Mesodermal cell (in vitro differentiated cells): ENCODE data around the gene IPO8.

Experiments
- H3K27ac ChIP-seq: 2 replicates; pipeline ENCODE4 v1.7.0; 2013; ENCODE audit warnings: mild to moderate bottlenecking, low read depth, low read length, moderate library complexity; ENCODE audit not compliant: severe bottlenecking
- H3K36me3 ChIP-seq: 2 replicates; pipeline ENCODE4 v1.7.1; 2013; ENCODE audit warnings: mild to moderate bottlenecking, low read length, moderate library complexity; ENCODE audit not compliant: control insufficient read depth, insufficient read depth
- H3K4me1 ChIP-seq: one replicate; pipeline ENCODE4 v1.7.1; 2013; ENCODE audit warnings: mild to moderate bottlenecking, low read length; ENCODE audit not compliant: insufficient read depth, control insufficient read depth, poor library complexity, severe bottlenecking
- H3K4me3 ChIP-seq: 2 replicates; pipeline ENCODE4 v1.7.0; 2013; ENCODE audit warnings: low read length, control low read depth, mild to moderate bottlenecking; ENCODE audit not compliant: insufficient read depth, poor library complexity, severe bottlenecking; ENCODE audit errors: extremely low read depth
- H3K9me3 ChIP-seq: 2 replicates; pipeline ENCODE4 v1.7.1; 2013; ENCODE audit warnings: mild to moderate bottlenecking, low read length, moderate library complexity; ENCODE audit not compliant: control insufficient read depth
- WGBS, 2 experiments: methylation state at CpG; one replicate each; pipeline ENCODE4 v1.1.5; 2013; ENCODE audit warnings: missing lambda C conversion rate in 2 of 2; ENCODE audit not compliant: insufficient coverage in 2 of 2; 5-methylcytosine and 5-hydroxymethylcytosine counted together

Gene IPO8

DNA sequence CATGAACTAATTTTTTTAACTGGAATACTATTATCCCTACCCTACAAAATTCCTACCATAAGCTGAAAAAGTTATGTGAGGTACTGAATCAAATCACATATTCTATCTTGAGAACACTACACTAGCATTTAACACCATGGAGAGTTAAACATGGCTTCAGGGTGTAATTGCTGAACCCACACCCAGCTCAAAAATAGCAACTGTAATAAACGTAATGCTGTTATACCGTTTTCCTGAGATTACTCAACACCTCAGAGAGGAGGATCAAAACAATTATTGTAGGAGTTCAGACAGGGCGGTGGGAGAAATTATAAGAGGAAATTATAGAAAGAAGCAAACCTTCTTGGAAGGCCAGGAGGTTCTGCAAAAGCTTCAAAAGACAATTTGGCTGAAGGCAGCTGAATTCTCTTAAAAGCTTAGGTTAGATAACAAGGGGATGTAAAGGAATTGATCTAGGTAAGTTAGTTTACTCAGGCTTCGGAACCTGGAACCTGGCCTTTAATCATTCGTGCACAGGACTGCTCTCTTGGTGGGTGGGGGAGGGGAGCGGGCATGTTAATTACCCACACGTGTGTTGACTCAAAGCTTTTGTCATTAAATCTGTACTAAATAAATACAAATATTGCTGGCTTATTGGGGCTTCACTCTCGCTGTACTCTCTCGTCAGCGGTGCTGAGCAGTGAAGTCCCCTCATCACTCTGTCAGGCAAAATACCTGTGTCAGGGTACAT is 12.1 kb upstream of the IPO8 start:
- Histone ChIP-seq H3K36me3 (peaks cover 49% of the 10 kb centered on the region), H3K4me1 (no peaks in the 10 kb centered on the region), H3K27ac (no peak overlapping the region), H3K9me3 (no peaks in the 10 kb centered on the region), H3K4me3 (no peak overlapping the region)
- WGBS, 2 experiments: 87 to 100% methylated on average over 4 to 5 of the region's 10 CpGs

DNA sequence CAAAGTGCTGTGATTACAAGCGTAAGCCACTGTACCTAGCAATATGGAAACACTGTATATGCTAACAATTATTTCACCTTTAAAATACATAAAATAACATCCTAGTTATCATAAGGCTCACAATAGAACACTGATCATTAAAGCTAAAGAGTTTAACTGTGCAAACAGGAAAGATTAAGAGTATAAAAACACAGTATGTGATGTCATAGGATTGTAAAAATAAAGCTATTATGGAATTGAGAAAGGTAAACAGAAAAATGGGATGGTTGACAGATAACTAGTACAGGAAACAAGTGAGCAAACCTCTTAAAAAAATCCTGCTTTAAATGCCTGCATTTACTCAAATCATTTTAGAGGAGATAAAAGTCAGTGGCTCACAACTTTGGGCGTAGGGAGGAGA is 10.8 kb upstream of the IPO8 start:
- H3K36me3 ChIP-seq: peaks cover 41% of the 10 kb centered on the region
- WGBS, 2 experiments: 100% methylated on average over 1 of the region's 2 CpGs; no CpG with 5 or more reads in 1 of the 2 experiments

GRCh38 chr12:30701056-30701455 is 5.4 kb upstream of the IPO8 start:
- Histone ChIP-seq H3K9me3 (no peaks in the 10 kb centered on the region), H3K4me1 (no peaks in the 10 kb centered on the region), H3K4me3 (no peak overlapping the region), H3K36me3 (peaks cover 5% of the 10 kb centered on the region), H3K27ac (no peak overlapping the region)

More for the DNA sequence above, 10.8 kb upstream of the IPO8 start:
- Histone ChIP-seq H3K9me3 (no peaks in the 10 kb centered on the region), H3K4me1 (no peaks in the 10 kb centered on the region), H3K4me3 (no peak overlapping the region), H3K27ac (no peak overlapping the region)

- Histone ChIP-seq H3K4me1 (no peaks in the 10 kb centered on the region), H3K9me3 (no peaks in the 10 kb centered on the region), H3K27ac (no peak overlapping the region), H3K4me3 (no peak overlapping the region), H3K36me3 (no peaks in the 10 kb centered on the region)
- 83 to 96% methylated on average over 1 to 4 of the region's 6 CpGs for WGBS, 2 experiments
Measured at GRCh38 chr12:30700216-30700900, 4.7 kb upstream of the IPO8 start.

DNA sequence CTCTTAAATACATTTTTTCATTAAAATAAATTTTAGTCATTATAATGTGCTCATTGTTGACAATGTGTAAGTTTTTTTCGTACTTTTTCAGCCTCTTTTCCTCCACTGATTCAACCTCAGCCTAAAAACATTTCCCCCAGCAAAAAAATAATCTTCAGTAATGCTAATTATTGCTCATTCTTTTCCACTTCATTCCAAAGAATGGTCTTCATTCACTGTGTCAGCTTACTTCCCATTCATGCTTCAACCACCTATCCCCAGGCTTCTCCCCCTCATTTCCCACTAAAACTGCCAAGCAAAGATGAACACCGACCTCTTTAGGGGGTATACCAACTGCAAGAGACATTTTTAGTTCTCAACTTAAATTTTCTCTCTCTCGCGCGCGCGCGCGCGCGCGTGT is 2.7 kb upstream of the IPO8 start:
- H3K9me3 ChIP-seq: no peaks in the 10 kb centered on the region
- no CpG with 5 or more reads among the region's 12 CpGs for WGBS, 2 experiments
- no peak overlapping the region for H3K27ac ChIP-seq
- H3K4me1 ChIP-seq: no peaks in the 10 kb centered on the region
- no peak overlapping the region for H3K4me3 ChIP-seq
- no peaks in the 10 kb centered on the region for H3K36me3 ChIP-seq

DNA sequence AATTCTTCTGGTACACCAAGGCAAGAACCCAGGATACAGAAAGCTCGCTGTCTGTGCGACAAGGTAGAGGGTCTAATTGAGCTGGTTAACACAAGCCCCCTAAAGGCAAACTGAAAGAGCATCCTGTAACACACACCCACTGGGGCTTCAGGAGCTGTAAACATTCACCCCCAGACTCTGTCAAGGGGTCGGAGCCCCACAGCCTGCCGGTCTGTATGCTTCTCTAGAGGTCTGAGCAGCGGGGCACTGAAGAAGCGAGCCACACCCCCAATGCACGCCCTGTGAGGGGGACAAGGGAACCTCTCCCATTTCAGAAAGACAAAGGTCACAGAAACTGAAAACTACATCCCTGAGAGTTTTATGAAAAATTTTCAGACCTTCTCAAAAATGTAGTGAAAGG is 1.3 kb upstream of the IPO8 start:
- H3K4me1 ChIP-seq: no peaks in the 10 kb centered on the region
- no peak overlapping the region for H3K27ac ChIP-seq
- WGBS, 2 experiments: 93 to 100% methylated on average over 3 to 4 of the region's 7 CpGs
- H3K4me3 ChIP-seq: no peak overlapping the region
- H3K36me3 ChIP-seq: no peaks in the 10 kb centered on the region
- H3K9me3 ChIP-seq: no peaks in the 10 kb centered on the region

DNA sequence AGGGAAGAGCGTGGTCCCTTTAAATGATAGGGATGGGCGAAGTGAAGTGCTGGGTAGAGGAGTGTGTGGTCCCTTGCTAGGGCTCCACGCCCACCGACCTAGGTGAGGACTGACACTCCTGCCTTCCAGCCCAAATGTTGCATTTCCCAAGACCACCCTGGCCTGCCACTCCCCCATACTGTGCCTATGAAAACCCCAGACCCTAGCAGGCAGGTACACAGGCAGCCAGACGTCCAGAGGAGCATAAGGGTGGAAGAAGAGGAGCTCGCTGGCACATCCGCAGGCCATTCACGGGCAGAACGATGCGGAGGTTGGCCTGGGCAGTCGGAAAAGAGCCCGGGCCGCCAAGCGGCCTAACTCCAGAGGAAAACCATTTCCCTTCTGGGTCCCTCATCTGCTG is 817 bp upstream of the IPO8 start:
- H3K4me3 ChIP-seq: no peak overlapping the region
- H3K27ac ChIP-seq: no peak overlapping the region
- H3K36me3 ChIP-seq: no peaks in the 10 kb centered on the region
- H3K9me3 ChIP-seq: no peaks in the 10 kb centered on the region
- 89 to 91% methylated on average over 9 to 11 of the region's 14 CpGs for WGBS, 2 experiments
- H3K4me1 ChIP-seq: peaks cover 1% of the 10 kb centered on the region

DNA sequence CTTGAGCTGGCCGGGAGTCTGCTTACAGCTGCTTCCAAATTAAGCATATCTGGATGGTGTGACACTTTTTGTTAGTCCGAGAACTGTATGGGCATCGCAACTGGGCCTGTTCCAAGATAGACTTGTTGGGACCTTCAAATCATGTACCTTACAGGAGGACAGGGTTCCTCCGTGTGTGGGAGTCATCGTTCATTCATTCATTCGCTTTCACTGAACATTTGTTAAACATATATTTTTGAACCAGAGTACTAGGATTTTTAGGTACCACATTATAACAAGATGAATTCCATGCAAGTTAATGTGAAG is 387 bp upstream of the IPO8 start:
- 39% methylated on average over 3 of the region's 6 CpGs for WGBS, 2 experiments
- H3K9me3 ChIP-seq: no peaks in the 10 kb centered on the region
- peaks cover 3% of the 10 kb centered on the region for H3K4me1 ChIP-seq
- H3K36me3 ChIP-seq: no peaks in the 10 kb centered on the region
- H3K27ac ChIP-seq: no peak overlapping the region
- peak overlapping the region; percentile 94 for H3K4me3 ChIP-seq

DNA sequence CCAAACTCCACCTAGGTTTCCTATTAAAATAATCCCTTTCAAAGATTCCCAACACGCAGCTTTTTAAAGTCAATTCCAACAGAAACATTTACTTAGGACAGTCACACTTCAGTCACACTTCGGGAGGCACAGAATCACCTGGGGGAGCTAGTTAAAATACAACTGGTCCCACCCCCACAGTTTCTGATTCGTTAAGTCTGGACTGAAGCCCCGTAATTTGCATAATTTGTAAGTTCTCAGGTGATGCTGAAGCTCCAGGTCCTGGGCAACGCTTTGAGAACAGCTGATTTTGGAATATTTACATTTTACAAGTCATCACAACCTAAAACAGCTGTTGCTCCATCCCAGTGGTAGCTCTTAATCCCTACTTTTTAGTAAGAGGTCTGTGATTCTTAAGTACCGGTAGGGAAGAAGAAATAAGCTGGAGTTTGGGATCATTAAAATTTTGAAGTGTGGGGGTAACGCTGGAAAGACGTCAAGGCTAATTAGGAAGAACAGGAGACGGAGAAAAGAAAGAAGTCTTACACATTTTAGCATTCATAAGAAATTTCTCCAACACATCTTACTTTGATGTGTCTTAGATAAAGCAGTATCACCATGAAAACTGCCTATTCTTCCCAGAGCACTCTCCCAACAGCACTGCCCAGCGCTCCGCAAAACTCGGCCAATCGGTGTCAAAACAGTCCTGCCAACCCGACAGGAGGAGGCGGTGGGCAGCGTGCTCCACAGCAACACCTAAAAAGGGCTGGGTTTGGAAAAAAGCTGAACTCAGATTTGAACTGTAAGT is 1.1 kb downstream of the IPO8 start:
- H3K4me3 ChIP-seq: peak overlapping the region; percentile 94
- 2 to 28% methylated on average over 2 to 9 of the region's 16 CpGs for WGBS, 2 experiments
- H3K4me1 ChIP-seq: peaks cover 3% of the 10 kb centered on the region
- no peaks in the 10 kb centered on the region for H3K9me3 ChIP-seq
- no peaks in the 10 kb centered on the region for H3K36me3 ChIP-seq
- H3K27ac ChIP-seq: no peak overlapping the region

DNA sequence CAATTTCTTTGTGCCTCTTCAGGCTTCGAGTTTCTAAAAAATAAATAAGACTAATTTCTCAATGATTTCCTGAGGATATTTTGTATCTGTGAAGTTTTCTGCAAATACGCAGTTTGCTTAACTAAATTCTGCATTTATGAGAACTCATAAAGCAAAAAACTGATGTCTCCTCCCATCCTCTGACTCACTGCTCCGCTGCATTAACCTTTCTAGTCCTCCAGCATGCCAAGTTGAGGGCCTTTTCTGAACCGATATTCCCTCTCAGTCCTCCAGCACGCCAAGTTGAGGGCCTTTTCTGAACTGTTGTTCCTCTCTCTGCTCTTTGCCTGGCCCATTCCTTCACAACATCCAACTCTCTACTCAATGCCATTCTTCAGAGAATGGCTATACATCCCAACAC is 3.2 kb downstream of the IPO8 start:
- no peak overlapping the region for H3K4me3 ChIP-seq
- 93 to 94% methylated on average over 3 of the region's 5 CpGs for WGBS, 2 experiments

More for the DNA sequence above, 3.2 kb downstream of the IPO8 start:
- H3K27ac ChIP-seq: no peak overlapping the region
- H3K36me3 ChIP-seq: no peaks in the 10 kb centered on the region
- H3K4me1 ChIP-seq: peaks cover 3% of the 10 kb centered on the region
- no peaks in the 10 kb centered on the region for H3K9me3 ChIP-seq
